Measurements from ENCODE around the gene SBF1.

SBF1 gene

DNA sequence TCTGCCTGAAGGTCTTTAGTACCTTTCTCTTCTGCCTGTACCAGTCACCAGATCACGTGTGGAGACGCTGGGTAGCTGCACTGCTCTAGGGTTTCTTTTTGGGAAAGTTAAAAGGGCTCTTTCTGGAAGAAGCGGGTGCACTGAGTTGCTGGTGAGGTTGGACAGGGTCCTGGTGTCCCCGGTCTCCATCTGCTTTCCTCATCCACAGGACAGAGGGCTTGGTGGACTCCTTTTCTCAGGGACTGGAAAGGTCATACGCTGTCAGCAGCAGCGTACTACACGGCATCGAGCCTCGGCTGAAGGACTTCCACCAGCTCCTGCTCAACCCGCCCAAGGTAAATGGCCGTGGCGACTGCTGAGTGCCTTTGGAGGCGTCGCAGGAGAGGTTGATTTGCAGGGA is 52.8 kb downstream of the SBF1 start:
- H3K27me3 ChIP-seq (ENCODE audit: insufficient read depth, low read length) = no peaks in the 10 kb centered on the region
- H3K79me2 ChIP-seq (ENCODE audit: insufficient read depth, low read length) = no peaks in the 10 kb centered on the region
- H3K4me2 ChIP-seq (ENCODE audit: low read length) = no peak overlapping the region
- H3K9me2 ChIP-seq (ENCODE audit: low read depth, low read length) = no peaks in the 10 kb centered on the region
- H3K4me1 ChIP-seq (ENCODE audit: insufficient read depth, low read length, severe bottlenecking) = no peaks in the 10 kb centered on the region
- no peak overlapping the region for H3K9ac ChIP-seq (ENCODE audit: low read length)
- no peak overlapping the region for H2AFZ ChIP-seq (ENCODE audit: low read length)
- H3F3A ChIP-seq (ENCODE audit: insufficient read depth, low read length) = no peaks in the 10 kb centered on the region
- no peaks in the 10 kb centered on the region; the same call in 1 of the 2 replicates for H4K20me1 ChIP-seq (ENCODE audit: insufficient read depth, low read length)
- H3K36me3 ChIP-seq (ENCODE audit: insufficient read depth, low read length) = peaks cover 85% of the 10 kb centered on the region
- no peaks in the 10 kb centered on the region for H3K9me3 ChIP-seq (ENCODE audit: low read length)
- no peak for TF ChIP-seq EZH2 (IDR thresholded peaks at IDR 0.05; ENCODE audit: borderline replicate concordance, low read length)
- no peak overlapping the region for H3K4me3 ChIP-seq (ENCODE audit: low read depth, low read length, poor library complexity, severe bottlenecking)
- no peak overlapping the region for H3K27ac ChIP-seq (ENCODE audit: low read depth, low read length, poor library complexity, severe bottlenecking)

DNA sequence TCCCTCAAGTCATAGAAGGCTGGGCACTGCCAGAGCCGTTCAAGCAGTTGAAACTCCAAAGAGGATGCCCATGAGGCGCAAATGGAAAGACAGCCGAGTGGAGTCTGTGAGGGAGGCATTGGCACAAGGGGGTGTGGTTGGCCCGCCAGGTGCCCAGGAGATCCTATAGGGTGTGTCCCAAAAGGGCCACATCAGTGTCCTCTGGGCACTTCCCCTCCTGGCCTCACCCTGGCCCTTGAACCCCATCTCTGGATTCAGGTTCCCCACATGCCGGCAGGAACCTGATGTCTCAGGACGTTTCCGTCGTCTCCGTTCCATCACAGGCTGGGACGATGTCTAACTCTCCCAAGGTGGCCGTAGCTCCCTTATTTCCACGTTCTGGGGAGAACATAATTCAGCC is 54.3 kb downstream of the SBF1 start:
- no peak overlapping the region for H3K27ac ChIP-seq (ENCODE audit: low read depth, low read length, poor library complexity, severe bottlenecking)
- no peaks in the 10 kb centered on the region for H3K9me3 ChIP-seq (ENCODE audit: low read length)
- peaks cover 89% of the 10 kb centered on the region for H3K36me3 ChIP-seq (ENCODE audit: insufficient read depth, low read length)
- H2AFZ ChIP-seq (ENCODE audit: low read length) = no peak overlapping the region
- TF ChIP-seq EZH2 (IDR thresholded peaks at IDR 0.05; ENCODE audit: borderline replicate concordance, low read length) = no peak
- TF ChIP-seq, protein P1, sequence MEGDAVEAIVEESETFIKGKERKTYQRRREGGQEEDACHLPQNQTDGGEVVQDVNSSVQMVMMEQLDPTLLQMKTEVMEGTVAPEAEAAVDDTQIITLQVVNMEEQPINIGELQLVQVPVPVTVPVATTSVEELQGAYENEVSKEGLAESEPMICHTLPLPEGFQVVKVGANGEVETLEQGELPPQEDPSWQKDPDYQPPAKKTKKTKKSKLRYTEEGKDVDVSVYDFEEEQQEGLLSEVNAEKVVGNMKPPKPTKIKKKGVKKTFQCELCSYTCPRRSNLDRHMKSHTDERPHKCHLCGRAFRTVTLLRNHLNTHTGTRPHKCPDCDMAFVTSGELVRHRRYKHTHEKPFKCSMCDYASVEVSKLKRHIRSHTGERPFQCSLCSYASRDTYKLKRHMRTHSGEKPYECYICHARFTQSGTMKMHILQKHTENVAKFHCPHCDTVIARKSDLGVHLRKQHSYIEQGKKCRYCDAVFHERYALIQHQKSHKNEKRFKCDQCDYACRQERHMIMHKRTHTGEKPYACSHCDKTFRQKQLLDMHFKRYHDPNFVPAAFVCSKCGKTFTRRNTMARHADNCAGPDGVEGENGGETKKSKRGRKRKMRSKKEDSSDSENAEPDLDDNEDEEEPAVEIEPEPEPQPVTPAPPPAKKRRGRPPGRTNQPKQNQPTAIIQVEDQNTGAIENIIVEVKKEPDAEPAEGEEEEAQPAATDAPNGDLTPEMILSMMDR (IDR thresholded peaks at IDR 0.05; ENCODE audit: low read length) = no peak
- no peak overlapping the region for H3K4me3 ChIP-seq (ENCODE audit: low read depth, low read length, poor library complexity, severe bottlenecking)
- no peaks in the 10 kb centered on the region for H3F3A ChIP-seq (ENCODE audit: insufficient read depth, low read length)
- H3K79me2 ChIP-seq (ENCODE audit: insufficient read depth, low read length) = no peaks in the 10 kb centered on the region
- no peaks in the 10 kb centered on the region; the same call in 1 of the 2 replicates for H4K20me1 ChIP-seq (ENCODE audit: insufficient read depth, low read length)
- no peak overlapping the region for H3K9ac ChIP-seq (ENCODE audit: low read length)
- H3K4me2 ChIP-seq (ENCODE audit: low read length) = no peak overlapping the region
- no peaks in the 10 kb centered on the region for H3K27me3 ChIP-seq (ENCODE audit: insufficient read depth, low read length)
- no peaks in the 10 kb centered on the region for H3K4me1 ChIP-seq (ENCODE audit: insufficient read depth, low read length, severe bottlenecking)
- no peaks in the 10 kb centered on the region for H3K9me2 ChIP-seq (ENCODE audit: low read depth, low read length)

DNA sequence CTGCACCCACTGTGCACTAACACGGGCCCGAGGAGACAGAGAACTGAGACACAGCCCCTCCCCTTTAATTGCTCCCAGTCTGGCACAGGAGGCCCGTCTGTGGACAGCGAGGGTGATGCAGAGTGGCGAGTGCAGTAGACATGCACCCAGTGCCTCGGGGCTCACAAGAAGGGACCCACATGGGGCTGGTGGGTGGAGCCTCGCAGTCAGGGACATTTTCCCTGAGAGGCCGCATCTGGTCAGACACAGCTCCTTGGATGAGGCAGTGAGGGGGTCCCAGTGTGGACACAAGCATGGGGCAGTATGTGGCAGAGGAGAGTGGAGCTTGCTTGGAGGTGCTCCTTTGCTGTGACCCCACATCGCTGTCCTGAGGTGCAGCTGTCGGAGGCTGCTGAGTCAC is 54.8 kb downstream of the SBF1 start:
- Histone ChIP-seq H3F3A (ENCODE audit: insufficient read depth, low read length) (no peaks in the 10 kb centered on the region), H3K4me2 (ENCODE audit: low read length) (no peak overlapping the region), H3K4me1 (ENCODE audit: insufficient read depth, low read length, severe bottlenecking) (no peaks in the 10 kb centered on the region), H3K27me3 (ENCODE audit: insufficient read depth, low read length) (no peaks in the 10 kb centered on the region), H2AFZ (ENCODE audit: low read length) (no peak overlapping the region), H4K20me1 (ENCODE audit: insufficient read depth, low read length) (no peaks in the 10 kb centered on the region; the same call in 1 of the 2 replicates), H3K27ac (ENCODE audit: low read depth, low read length, poor library complexity, severe bottlenecking) (no peak overlapping the region), H3K9me3 (ENCODE audit: low read length) (no peaks in the 10 kb centered on the region), H3K36me3 (ENCODE audit: insufficient read depth, low read length) (peaks cover 89% of the 10 kb centered on the region), H3K79me2 (ENCODE audit: insufficient read depth, low read length) (no peaks in the 10 kb centered on the region), H3K4me3 (ENCODE audit: low read depth, low read length, poor library complexity, severe bottlenecking) (no peak overlapping the region), H3K9ac (ENCODE audit: low read length) (no peak overlapping the region), H3K9me2 (ENCODE audit: low read depth, low read length) (no peaks in the 10 kb centered on the region)
- TF ChIP-seq, protein P1 (IDR thresholded peaks at IDR 0.05; ENCODE audit: low read length) = no peak
- no peak for TF ChIP-seq EZH2 (IDR thresholded peaks at IDR 0.05; ENCODE audit: borderline replicate concordance, low read length)

DNA sequence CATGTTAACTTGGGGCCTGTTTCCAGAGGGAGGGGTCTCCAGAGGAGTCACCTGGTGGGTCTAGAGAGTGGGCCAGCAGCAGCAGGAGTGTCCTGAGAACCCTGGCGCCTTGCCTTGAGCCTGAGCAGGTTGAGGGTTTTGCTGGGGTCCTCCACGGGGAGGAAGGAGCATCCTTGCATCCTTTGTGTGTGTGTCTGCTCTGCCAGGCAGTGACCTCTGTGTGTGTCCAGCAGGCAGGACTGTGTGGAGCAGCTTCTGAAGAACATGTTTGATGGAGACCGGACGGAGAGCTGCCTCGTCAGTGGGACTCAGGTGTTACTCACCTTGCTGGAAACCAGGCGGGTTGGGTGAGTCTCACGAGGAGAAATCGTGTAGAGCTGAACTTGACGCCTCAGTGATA is 55.7 kb downstream of the SBF1 start:
- Histone ChIP-seq H2AFZ (ENCODE audit: low read length) (no peak overlapping the region), H3F3A (ENCODE audit: insufficient read depth, low read length) (no peaks in the 10 kb centered on the region), H3K9ac (ENCODE audit: low read length) (no peak overlapping the region), H3K79me2 (ENCODE audit: insufficient read depth, low read length) (no peaks in the 10 kb centered on the region), H3K4me1 (ENCODE audit: insufficient read depth, low read length, severe bottlenecking) (no peaks in the 10 kb centered on the region), H3K27ac (ENCODE audit: low read depth, low read length, poor library complexity, severe bottlenecking) (no peak overlapping the region), H3K9me2 (ENCODE audit: low read depth, low read length) (no peaks in the 10 kb centered on the region), H4K20me1 (ENCODE audit: insufficient read depth, low read length) (no peaks in the 10 kb centered on the region; the same call in 1 of the 2 replicates), H3K9me3 (ENCODE audit: low read length) (no peaks in the 10 kb centered on the region), H3K27me3 (ENCODE audit: insufficient read depth, low read length) (no peaks in the 10 kb centered on the region), H3K36me3 (ENCODE audit: insufficient read depth, low read length) (peaks cover 93% of the 10 kb centered on the region), H3K4me3 (ENCODE audit: low read depth, low read length, poor library complexity, severe bottlenecking) (no peak overlapping the region), H3K4me2 (ENCODE audit: low read length) (no peak overlapping the region)
- TF ChIP-seq, protein P1 (IDR thresholded peaks at IDR 0.05; ENCODE audit: low read length) = no peak
- no peak for TF ChIP-seq EZH2 (IDR thresholded peaks at IDR 0.05; ENCODE audit: borderline replicate concordance, low read length)
